Right ventricle myocardium inferior (tissue), 1 donor: ENCODE data around the gene DENND4A. TPM values are rescaled to one million over a fixed set of nuclear protein-coding genes. Genes with fewer than 3 reads are reported as not detected.
"Not testable (repeated sequence)": the region's sequence is repeated elsewhere in the genome, so short reads cannot be mapped to it uniquely, and the experiment has no call there.

ENCODE experiments used
- ATAC-seq: fragments of 200-7000 bp; cut with Tn5 transposase; one replicate; pipeline ENCODE4 v1.9.1; 2020; ENCODE audit warnings: mild to moderate bottlenecking, moderate library complexity
- DNase-seq: peaks from one replicate; pipeline ENCODE4 v3.0.0; 2021; ENCODE audit errors: missing footprints
- intact Hi-C: fragments of 100-400 bp; cut with DNase I; formaldehyde crosslinking; loops from one replicate; pipeline ENCODE4 v1.11.0; 2022
- total RNA-seq: library from RNA; stranded (reverse); fragmentation: NEBNext Ultra II Directional; extraction: Animal tissue kit (Norgen Biotek cat#: 25700); gene quantifications from one replicate; pipeline ENCODE4 v1.2.1, GENCODE V29; 2021
- donor health status: DM: no; HTN: yes; CAD: no; lungs with severe emphysema.

The DENND4A gene
- total RNA-seq, 1 donor from 2014 or later = 12.7 TPM

GRCh38 chr15:65792988-65793817 is 1.1 kb upstream of the DENND4A start:
- no peak for ATAC-seq
- intact Hi-C loops = loop anchor here (1.0 to 2.0 kb wide), 2 partner anchors 40 to 75 kb away; no protein-coding TSS in a partner anchor
- no peak for DNase-seq

GRCh38 chr15:65791335-65792137 is 557 bp downstream of the DENND4A start:
- intact Hi-C loops = loop anchor here (1.0 to 2.0 kb wide), 2 partner anchors 41 to 77 kb away; no protein-coding TSS in a partner anchor
- ATAC-seq = peak; percentile 56

DNA sequence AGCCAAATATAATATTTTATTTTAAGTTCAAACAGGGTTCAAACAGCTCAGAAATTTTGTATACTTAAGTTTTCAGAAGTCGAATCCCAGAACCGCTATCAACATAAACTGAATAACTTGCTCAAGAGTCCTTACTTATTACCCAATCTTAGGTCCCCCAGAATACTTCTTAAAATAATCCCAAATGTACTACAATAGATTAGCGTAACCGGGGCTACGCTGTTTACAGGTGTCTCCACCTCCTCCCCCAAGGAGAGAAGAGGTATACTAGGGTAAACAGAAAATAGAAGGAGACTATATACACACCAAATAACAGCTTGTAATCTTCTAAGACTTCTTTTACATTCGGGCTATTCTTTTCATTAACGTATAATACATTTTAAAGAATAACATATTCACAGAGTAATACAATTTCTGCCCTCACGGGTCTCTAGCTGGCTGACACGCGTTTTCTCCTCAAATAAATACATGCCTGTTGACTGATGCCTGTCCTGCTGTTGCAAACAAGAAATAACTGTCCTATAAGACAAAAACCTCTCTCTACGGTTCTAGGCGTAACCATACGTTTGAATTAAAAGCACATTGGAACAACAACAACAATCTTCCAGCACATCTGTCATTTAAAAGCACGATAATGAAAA is 1.3 kb downstream of the DENND4A start:
- intact Hi-C loops = no loop called here
- DNase-seq (no peak), ATAC-seq (no peak)

More at GRCh38 chr15:65791335-65792137, 557 bp downstream of the DENND4A start:
- DNase-seq = no peak

DNA sequence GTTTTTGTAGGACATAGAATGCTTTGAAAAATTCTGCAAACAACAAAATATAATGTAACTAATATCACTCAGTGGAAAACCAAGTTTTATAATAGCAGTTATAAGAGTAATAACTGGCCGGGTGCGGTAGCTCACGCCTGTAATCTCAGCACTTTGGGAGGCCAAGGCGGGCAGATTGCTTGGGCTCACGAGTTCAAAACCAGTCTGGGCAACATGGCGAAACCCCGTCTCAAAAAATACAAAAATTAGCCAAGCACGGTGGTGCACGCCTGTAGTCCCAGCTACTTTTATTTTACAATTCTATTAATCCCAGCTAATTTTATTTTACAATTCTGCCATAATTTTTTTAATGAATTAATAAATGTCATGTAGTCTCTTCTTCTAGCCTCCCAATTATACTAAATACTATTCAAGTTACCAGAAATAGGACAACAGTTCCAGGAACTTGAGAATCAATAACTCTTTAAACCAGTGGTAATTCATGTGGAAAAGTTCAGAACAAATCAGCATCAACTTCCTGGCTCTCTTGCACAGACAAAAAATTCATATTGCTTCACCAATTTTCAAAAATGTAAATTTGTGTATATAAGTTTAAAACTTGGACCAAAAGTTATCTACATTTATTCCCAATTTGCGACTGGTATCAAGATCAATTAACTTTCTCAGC is 2.2 kb downstream of the DENND4A start:
- DNase-seq (no peak), ATAC-seq (no peak)
- intact Hi-C loops = no loop called here

DNA sequence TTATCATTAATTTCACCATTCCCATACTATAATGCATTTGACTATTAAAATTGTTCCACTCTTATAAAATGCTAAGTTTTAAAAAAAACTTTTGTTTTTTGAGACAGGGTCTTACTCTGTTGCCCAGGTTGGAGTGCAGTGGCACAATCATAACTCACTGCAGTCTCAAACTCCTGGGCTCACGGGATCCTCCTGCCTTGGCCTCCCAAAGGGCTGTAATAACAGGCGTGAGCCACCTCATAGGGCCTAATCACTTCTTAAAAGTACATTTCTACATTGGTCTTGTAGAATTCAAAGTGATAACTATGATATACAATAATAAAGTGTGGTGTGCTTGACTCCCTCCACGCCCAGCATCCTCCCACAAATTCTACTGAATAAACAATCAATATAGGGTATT is 3.0 kb downstream of the DENND4A start:
- intact Hi-C loops = no loop called here
- ATAC-seq (no peak), DNase-seq (no peak)

- intact Hi-C loops = no loop called here
- DNase-seq (no peak), ATAC-seq (no peak)
These were observed 4.8 kb downstream of the DENND4A start for GRCh38 chr15:65787260-65787659.

GRCh38 chr15:65785151-65785550 is 6.9 kb downstream of the DENND4A start:
- no peak for DNase-seq
- no peak for ATAC-seq
- intact Hi-C loops = no loop called here

DNA sequence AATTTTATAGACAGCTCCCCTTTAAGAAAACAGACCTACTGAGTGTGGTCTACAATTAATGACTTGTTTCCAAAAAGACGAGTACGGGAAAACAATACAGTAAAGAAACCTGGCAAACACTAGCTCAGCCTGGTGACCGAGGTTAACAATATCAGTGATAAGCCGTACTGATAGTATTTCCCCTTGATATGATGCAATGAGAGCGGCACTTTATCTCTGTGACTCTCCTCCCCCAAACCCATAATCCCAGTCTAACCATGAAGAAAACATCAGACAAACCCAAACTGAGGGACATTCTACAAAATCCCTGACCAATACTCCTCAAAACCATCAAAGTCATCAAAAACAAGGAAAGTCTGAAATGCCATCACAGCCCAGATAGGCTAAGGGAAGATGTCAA is 8.2 kb downstream of the DENND4A start:
- DNase-seq (no peak), ATAC-seq (no peak)
- intact Hi-C loops = no loop called here

DNA sequence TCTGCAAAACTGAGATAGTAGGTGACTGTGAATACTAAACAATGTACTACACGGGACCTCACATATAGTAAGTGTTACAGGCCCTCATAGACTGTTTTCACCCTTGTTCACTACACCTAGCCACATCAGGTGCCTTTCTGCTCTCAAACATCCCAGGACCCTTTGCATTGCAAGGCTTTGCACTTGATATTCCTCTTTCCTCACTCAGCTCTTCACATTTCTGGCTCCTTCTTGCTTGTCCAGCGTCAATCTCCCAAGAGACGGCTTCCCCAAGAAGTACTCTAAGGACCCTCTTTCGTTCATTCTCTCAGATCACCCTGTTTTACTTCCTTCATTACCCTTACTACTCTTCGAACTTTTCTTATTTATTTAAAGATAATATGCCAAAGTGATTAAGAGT is 10.0 kb downstream of the DENND4A start:
- intact Hi-C loops = no loop called here
- ATAC-seq (no peak), DNase-seq (no peak)

DNA sequence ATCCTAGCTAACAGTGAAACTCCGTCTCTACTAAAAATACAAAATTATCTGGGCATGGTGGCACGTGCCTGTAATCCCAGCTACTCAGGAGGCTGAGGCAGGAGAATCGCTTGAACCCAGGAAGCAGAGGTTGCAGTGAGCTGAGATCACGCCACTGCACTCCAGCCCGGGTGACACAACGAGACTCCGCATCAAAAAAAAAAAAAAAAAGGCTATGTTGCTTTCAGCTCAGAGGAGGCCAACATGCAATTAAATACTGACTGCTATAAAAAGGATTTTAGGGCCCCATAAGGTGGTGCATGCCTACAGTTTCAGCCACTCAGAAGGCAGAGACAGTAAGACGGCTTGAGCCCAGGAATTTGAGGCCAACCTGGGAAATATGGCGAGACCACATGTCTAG is 13.4 kb downstream of the DENND4A start:
- intact Hi-C loops, ATAC-seq, DNase-seq: not testable (repeated sequence)

GRCh38 chr15:65778269-65778668 is 13.8 kb downstream of the DENND4A start:
- intact Hi-C loops = no loop called here
- DNase-seq = no peak
- no peak for ATAC-seq

DNA sequence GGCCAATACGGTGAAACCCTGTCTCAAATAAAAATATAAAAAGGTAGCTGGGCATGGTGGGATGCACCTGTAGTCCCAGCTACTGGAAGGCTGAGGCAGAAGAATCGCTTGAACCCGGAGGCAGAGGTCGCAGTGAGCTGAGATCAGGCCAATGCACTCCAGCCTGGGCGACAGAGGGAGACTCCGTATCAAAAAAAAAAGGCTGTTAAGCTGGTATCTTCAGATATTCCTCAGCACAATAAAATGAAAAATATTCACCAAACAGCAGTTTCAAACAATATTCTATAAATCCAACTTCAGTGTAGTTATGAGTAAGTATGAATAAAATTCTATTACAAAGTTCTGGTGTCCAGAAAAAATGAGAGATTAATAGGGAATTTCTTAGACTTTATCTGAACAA is 14.2 kb downstream of the DENND4A start:
- DNase-seq = no peak
- ATAC-seq = no peak
- intact Hi-C loops = no loop called here

DNA sequence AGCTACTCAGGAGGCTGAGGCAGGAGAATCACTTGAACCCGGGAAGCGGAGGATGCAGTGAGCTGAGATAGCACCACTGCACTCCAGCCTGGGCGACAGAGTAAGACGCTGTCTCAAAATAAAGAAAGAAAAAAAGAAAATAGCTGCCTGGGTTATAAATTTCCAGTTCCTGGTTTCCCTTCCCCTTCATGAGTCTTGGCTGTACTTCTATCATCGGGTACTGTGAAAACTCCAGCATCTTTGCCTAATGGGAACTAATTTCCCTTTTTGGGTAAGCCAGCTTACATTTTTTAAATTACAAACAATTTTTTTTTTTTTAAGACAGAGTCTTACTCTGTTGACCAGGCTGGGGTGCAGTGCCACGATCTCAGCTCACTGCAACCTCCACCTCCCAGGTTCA is 15.0 kb downstream of the DENND4A start:
- ATAC-seq (no peak), DNase-seq (no peak)
- intact Hi-C loops = no loop called here

DNA sequence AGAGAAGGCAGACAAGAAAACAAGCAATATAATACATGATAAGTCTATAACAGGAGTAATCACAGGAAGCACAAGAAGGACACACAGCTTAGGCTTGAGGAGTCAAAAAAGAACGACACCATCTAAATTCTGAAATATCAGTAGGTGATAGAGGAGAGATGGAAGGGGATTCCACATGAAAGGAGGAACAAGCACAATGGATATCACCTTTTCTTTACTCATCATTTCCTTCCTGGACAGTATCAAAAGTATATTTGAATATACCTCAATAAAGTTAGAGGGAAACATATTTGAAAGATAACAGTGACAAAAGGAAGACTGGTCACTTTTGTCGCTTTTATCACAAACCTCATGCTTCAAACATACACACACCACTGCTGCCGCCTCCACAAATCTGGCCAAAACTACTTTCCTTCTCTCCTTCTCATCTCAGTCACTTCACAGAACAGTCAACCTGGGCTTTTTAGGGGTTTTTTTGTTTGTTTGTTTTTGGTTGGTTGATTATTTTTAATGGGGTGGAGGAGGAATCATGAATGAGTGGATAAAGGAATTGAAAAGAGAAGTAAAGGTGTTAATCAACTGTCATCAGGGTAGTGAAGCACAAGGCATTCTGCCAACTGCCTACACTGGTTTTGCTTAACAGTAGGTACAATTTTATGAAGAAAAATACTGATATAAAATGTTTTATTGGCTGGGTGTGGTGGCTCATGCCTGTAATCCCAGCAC is 18.5 kb downstream of the DENND4A start:
- DNase-seq (no peak), ATAC-seq (no peak)
- intact Hi-C loops = no loop called here

GRCh38 chr15:65772930-65773329 is 19.2 kb downstream of the DENND4A start:
- DNase-seq = no peak
- no peak for ATAC-seq
- intact Hi-C loops = no loop called here

GRCh38 chr15:65771870-65772269 is 20.2 kb downstream of the DENND4A start:
- ATAC-seq = no peak
- DNase-seq = no peak
- intact Hi-C loops = no loop called here

- intact Hi-C loops = no loop called here
- DNase-seq (no peak), ATAC-seq (no peak)
These were observed 22.6 kb downstream of the DENND4A start for GRCh38 chr15:65769482-65769881.

DNA sequence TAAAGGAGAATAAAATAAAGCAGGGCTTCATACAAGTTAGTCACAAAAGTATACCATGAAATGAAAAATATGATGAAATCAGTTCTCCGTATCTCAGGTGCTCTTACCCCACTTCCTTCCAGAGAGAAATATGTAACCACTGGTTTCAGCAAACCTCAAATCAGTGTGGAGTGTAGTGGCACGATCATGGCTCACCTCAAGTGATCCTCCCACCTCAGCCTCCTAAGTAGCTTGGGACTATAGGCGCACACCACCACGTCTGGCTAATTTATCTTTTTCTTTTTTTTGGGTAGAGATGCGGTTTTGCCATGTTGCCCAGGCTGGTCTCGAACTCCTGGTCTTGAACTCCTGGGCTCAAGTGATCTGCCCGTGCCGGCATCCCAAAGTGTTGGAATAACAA is 24.2 kb downstream of the DENND4A start:
- intact Hi-C loops = no loop called here
- DNase-seq (no peak), ATAC-seq (no peak)

DNA sequence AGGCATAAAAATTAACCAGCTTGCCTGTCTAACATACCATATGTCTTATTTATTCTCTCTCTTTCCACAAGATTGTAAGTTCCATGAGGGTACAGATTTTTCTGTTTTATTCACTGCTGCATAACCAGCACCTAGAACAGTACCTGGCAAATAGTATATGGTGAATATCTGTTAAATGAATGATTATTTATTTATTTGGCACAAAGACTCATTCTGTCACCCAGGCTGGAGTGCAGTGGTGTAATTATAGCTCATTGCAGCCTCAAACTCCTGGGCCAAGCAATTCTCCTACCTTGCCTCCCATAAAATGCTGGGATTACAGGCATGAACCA is 24.9 kb downstream of the DENND4A start:
- DNase-seq (no peak), ATAC-seq (no peak)
- intact Hi-C loops = no loop called here
